WTC11 (cell line): ENCODE results near the gene COL19A1. TPM values are rescaled to one million over a fixed set of nuclear protein-coding genes. Genes with fewer than 3 reads are reported as not detected.

Experiments used
- ATAC-seq: fragments of 200-7000 bp; cut with Tn5 transposase; 2 replicates; pipeline ENCODE4 v1.10.0; 2021; ENCODE audit warnings: mild to moderate bottlenecking, moderate library complexity
- CTCF ChIA-PET: fragments of 300-600 bp; sonication (Branson Sonifier 250); formaldehyde crosslinking; loops from one replicate; lab custom pipeline; 2021; ENCODE audit warnings: antibody characterized with exemption; lab: Charles Lee
- POLR2A ChIA-PET: fragments of 350-600 bp; sonication (Branson Sonifier 250); formaldehyde crosslinking; loops from one replicate; lab custom pipeline; 2021; ENCODE audit warnings: antibody characterized with exemption; lab: Charles Lee
- DNase-seq: peaks from one replicate; pipeline ENCODE4 v3.0.0; 2021; ENCODE audit warnings: low spot score
- H3K27ac Mint-ChIP-seq: 2 replicates; pipeline ENCODE4 v1.8.0; 2021; ENCODE audit warnings: mixed read lengths
- H3K27me3 Mint-ChIP-seq: 2 replicates; pipeline ENCODE4 v1.8.0; 2021; ENCODE audit warnings: low read depth, mild to moderate bottlenecking, moderate library complexity, mixed read lengths
- H3K36me3 Mint-ChIP-seq: 2 replicates; pipeline ENCODE4 v1.8.0; 2021; ENCODE audit warnings: mixed read lengths
- H3K4me1 Mint-ChIP-seq: 2 replicates; pipeline ENCODE4 v1.8.0; 2022; ENCODE audit warnings: mixed read lengths
- H3K4me3 Mint-ChIP-seq: 2 replicates; pipeline ENCODE4 v1.8.0; 2021; ENCODE audit warnings: mild to moderate bottlenecking, moderate library complexity, mixed read lengths
- H3K9me3 Mint-ChIP-seq: 2 replicates; pipeline ENCODE4 v1.8.0; 2021; ENCODE audit warnings: mixed read lengths
- AFF4 ChIP-seq: sonication (generic); formaldehyde crosslinking; IDR thresholded peaks from 2 replicates; pipeline ENCODE4 v1.8.1; 2023; ENCODE audit warnings: mild to moderate bottlenecking, missing genetic modification reagents, borderline replicate concordance
- ATF1 ChIP-seq: sonication (generic); formaldehyde crosslinking; IDR thresholded peaks from 2 replicates; pipeline ENCODE4 v1.8.1; 2023; ENCODE audit warnings: mild to moderate bottlenecking, moderate library complexity, missing genetic modification reagents
- CREB1 ChIP-seq: sonication (generic); formaldehyde crosslinking; IDR thresholded peaks from 2 replicates; pipeline ENCODE4 v1.8.0; 2023; ENCODE audit warnings: mild to moderate bottlenecking, missing genetic modification reagents
- CREM ChIP-seq: sonication (generic); formaldehyde crosslinking; IDR thresholded peaks from 2 replicates; pipeline ENCODE4 v1.8.1; 2022; ENCODE audit warnings: mild to moderate bottlenecking, missing genetic modification reagents, moderate library complexity
- E2F4 ChIP-seq: sonication (generic); formaldehyde crosslinking; IDR thresholded peaks from 2 replicates; pipeline ENCODE4 v1.8.1; 2022; ENCODE audit warnings: low read depth, mild to moderate bottlenecking, moderate library complexity, missing genetic modification reagents, borderline replicate concordance
- FOXK1 ChIP-seq: sonication (generic); formaldehyde crosslinking; IDR thresholded peaks from 2 replicates; pipeline ENCODE4 v1.8.0; 2022; ENCODE audit warnings: mild to moderate bottlenecking, moderate library complexity, missing genetic modification reagents
- HMGA2 ChIP-seq: fragments of 250-450 bp; sonication (Bioruptor Pico); IDR thresholded peaks from 2 replicates; pipeline ENCODE4 v1.4.0; 2021; ENCODE audit warnings: mild to moderate bottlenecking, moderate library complexity
- JUN ChIP-seq: sonication (generic); formaldehyde crosslinking; IDR thresholded peaks from 2 replicates; pipeline ENCODE4 v1.8.0; 2023; ENCODE audit warnings: mild to moderate bottlenecking, missing genetic modification reagents
- RORB ChIP-seq: fragments of 250-450 bp; sonication (Bioruptor Pico); IDR thresholded peaks from 2 replicates; pipeline ENCODE4 v1.9.0; 2021; ENCODE audit warnings: mild to moderate bottlenecking
- TEAD4 ChIP-seq: sonication (generic); formaldehyde crosslinking; IDR thresholded peaks from 2 replicates; pipeline ENCODE4 v1.8.0; 2022; ENCODE audit warnings: mild to moderate bottlenecking, missing genetic modification reagents
- USF2 ChIP-seq: sonication (generic); formaldehyde crosslinking; IDR thresholded peaks from 2 replicates; pipeline ENCODE4 v1.8.1; 2023; ENCODE audit warnings: mild to moderate bottlenecking, missing genetic modification reagents, moderate library complexity
- ZBTB43 ChIP-seq: sonication (generic); formaldehyde crosslinking; IDR thresholded peaks from 2 replicates; pipeline ENCODE4 v1.8.1; 2023; ENCODE audit warnings: mild to moderate bottlenecking, missing genetic modification reagents
- ZMAT4 ChIP-seq: fragments of 250-450 bp; sonication (Bioruptor Pico); IDR thresholded peaks from 2 replicates; pipeline ENCODE4 v1.9.0; 2021; ENCODE audit warnings: mild to moderate bottlenecking
- ZNF263 ChIP-seq: sonication (generic); formaldehyde crosslinking; IDR thresholded peaks from 2 replicates; pipeline ENCODE4 v1.8.1; 2022; ENCODE audit warnings: low read depth, mild to moderate bottlenecking, moderate library complexity, missing genetic modification reagents
- ZNF423 ChIP-seq: fragments of 250-450 bp; sonication (Bioruptor Pico); IDR thresholded peaks from 2 replicates; pipeline ENCODE4 v2.1.2; 2022; ENCODE audit warnings: mild to moderate bottlenecking, moderate library complexity
- ZNF512 ChIP-seq: sonication (generic); formaldehyde crosslinking; IDR thresholded peaks from 2 replicates; pipeline ENCODE4 v1.8.1; 2022; ENCODE audit warnings: missing genetic modification reagents, borderline replicate concordance
- ZSCAN18 ChIP-seq: fragments of 250-450 bp; sonication (Bioruptor Pico); IDR thresholded peaks from 2 replicates; pipeline ENCODE4 v2.1.2; 2022; ENCODE audit warnings: mild to moderate bottlenecking, moderate library complexity
- total RNA-seq: library from RNA; stranded (reverse); gene quantifications from 3 replicates; pipeline ENCODE4 v1.2.3, GENCODE V29; 2021

Gene COL19A1
- total RNA-seq, 1 experiment from 2014 or later = not detected

- TF ChIP-seq AFF4 (CRISPR knock-in tag) (no peak), CREM (CRISPR knock-in tag) (no peak), TEAD4 (CRISPR knock-in tag) (no peak), HMGA2 (CRISPR knock-in tag) (no peak), USF2 (no peak), JUN (no peak), ATF1 (CRISPR knock-in tag) (no peak)
These were observed 246.4 kb downstream of the COL19A1 start (continued) for GRCh38 chr6:70112716-70113115.

GRCh38 chr6:70113171-70113570 is 246.8 kb downstream of the COL19A1 start:
- TF ChIP-seq ZNF423 (CRISPR knock-in tag) (no peak), ZBTB43 (CRISPR knock-in tag) (no peak), ZMAT4 (CRISPR knock-in tag) (no peak), CREB1 (CRISPR knock-in tag) (no peak), ZNF512 (no peak), ZSCAN18 (CRISPR knock-in tag) (no peak), AFF4 (CRISPR knock-in tag) (no peak), CREM (CRISPR knock-in tag) (no peak), RORB (CRISPR knock-in tag) (no peak), ZNF263 (CRISPR knock-in tag) (no peak), FOXK1 (CRISPR knock-in tag) (no peak), E2F4 (no peak)
- ChIA-PET POLR2A (no interaction called here), CTCF (no interaction called here)
- no peaks in the 10 kb centered on the region for H3K27me3 Mint-ChIP-seq
- ATAC-seq (no peak), DNase-seq (no peak)
- no peaks in the 10 kb centered on the region for H3K9me3 Mint-ChIP-seq
- H3K4me3 Mint-ChIP-seq = no peak overlapping the region
- no peak overlapping the region for H3K27ac Mint-ChIP-seq
- H3K36me3 Mint-ChIP-seq = no peaks in the 10 kb centered on the region
- peaks cover 2% of the 10 kb centered on the region for H3K4me1 Mint-ChIP-seq
